ENCODE data around the gene PSTPIP1.

The PSTPIP1 gene

DNA sequence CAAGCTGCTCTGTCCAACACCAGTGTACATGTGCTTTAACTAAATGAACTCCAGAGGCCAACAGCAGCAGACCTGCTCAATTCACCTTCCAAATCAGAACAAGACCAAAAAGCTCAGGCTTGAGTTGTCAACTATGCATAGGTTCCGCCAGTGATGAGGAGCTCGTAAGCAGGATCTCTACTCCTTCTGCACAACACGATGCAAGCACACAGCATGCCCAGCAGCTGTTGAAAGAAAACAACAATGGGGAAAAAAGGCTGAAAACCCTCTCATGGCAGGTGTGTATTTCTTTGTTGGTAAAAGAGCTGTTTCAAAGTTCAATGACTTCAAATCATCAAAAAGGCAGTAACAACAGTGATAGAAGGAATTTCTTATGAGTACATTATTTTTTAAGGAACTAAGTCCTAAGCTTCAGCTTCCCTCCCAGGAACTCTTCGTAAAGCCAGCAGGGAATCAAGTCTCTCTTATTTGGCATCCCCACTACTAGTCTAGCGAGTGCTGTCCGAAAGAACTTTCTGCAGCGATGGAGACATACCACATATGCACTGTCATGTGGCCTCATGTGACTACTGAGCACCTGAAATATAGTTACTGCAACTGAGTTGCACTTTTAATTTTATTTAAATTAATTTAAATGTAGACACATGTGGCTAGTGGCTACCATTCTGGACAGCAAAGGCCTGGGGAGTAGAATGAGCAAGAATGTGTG lies 51.9 kb downstream of the PSTPIP1 start:
- DNase-seq: no peak

DNA sequence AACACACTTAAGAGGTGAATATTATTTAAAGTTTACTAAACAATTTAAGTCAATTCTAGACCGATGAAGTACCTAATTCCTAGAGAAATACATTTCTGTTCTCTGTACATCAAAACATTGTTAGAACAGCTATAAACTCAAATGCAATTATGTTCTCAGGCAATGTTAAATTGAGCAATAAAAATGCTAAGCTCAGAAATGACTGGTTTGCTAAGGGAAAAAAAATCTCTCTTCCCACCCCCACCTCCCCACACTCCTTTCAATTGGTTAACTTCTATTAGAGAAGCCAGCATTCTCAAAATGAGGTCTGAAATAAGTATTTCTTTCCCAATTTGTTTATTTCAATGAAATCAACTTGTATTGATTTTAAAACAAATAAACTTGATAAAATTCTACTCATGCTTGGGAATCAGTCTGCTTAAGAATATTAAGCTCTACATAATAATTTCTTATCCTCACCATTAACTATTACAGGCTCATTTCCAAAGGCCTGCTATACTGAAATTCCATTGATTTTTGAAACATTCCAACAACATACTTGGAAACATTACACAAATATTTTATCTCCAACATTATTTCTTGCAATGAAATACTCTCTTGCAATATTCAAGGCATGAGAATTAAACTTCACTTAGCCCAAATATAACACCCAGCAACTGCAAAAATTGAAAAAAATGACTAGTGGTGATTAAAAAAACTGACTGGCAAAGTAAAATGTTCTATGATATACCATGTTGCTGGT lies 53.4 kb downstream of the PSTPIP1 start:
- DNase-seq: no peak

DNA sequence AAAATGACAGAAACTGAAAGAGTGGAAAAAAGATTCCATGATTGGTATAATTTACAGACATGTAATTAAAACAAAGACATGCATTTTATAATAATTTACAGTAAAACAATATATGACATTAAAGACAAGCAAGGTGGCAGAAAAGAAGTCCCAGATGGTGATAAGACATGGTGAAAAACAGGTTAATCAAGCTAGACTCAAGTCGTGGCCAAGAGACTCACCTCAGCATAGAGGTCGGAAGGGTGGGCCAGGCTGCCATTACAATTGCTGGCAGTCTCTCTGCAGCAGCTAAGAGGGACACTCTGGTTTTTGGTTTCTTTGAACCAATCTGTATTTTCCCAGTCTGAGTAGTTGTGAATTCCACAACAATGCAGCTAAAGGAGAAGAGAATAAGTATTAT lies 57.6 kb downstream of the PSTPIP1 start:
- DNase-seq: no peak

DNA sequence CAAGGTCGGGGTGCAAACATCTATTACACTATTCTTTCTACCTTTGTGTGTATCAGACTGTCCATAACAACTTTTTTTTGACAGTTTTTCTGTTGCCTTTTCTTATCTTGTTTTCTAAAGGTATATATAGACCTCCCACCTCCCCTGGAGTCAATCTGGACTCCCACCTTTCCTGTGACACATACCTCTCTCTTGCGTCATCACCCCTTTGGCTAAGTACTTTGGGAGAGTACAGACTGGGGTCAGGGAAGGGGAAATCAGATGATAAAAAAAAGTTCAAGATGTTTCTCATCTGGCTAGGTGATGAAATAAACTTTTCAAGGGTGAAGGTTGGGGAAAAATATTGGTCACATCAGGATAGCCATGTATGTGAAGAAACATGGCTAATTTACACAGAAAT lies 58.8 kb downstream of the PSTPIP1 start:
- DNase-seq: no peak

DNA sequence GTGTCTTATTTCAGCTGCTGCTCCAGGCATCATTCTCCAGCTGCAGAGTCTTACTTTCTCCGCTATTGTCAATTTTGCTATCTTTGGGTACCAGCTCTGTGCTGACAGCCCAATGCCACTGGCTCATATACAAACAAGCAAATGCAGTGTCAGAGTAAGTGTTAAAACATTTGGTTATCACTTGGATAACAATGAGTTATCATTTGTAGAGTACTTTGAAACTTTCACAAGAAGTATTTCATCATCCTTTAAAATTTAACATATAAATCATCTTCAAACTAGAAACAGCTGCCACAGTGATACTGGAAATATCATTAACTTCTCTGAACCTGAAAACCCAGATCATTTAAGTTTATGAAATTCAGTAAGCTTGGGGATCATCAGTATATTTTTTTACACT lies 62.1 kb downstream of the PSTPIP1 start:
- DNase-seq: no peak

DNA sequence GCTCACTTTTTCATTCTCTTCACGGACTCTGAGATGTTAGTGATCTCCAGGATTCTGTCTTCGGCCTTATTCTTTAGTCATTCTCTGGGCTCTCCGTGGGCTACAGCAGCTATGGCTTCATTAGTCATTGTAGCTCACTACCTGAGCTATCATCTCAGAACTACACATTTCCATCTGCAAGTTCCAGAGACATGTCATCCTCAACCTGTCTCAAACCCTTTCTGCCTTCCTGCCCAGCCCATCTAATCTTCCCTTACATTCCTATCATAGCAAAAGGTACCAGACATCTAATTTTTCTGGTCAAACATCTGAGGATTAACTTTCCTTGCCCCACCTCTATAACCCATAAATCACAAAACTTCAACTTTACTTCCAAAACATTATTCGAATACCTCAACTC lies 62.8 kb downstream of the PSTPIP1 start:
- DNase-seq: no peak

DNA sequence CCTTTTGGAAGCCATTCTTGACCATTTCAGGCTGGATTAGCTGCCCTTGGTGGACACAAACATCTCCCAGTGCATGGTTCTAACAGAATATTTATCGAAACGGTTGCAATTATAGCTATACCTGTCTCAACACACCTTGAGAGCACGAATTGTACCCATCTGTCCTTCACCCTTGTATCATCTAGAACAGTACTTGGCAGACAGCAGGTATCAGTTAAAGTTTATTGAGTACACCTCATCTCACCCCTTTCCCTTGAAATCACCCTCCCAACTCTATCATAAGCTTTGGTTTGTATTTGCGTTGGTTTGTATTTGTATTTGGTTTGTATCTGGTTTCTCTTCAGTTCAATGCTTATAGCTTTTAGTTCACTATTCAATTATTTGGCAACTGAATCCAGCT lies 63.5 kb downstream of the PSTPIP1 start:
- no peak for DNase-seq

DNA sequence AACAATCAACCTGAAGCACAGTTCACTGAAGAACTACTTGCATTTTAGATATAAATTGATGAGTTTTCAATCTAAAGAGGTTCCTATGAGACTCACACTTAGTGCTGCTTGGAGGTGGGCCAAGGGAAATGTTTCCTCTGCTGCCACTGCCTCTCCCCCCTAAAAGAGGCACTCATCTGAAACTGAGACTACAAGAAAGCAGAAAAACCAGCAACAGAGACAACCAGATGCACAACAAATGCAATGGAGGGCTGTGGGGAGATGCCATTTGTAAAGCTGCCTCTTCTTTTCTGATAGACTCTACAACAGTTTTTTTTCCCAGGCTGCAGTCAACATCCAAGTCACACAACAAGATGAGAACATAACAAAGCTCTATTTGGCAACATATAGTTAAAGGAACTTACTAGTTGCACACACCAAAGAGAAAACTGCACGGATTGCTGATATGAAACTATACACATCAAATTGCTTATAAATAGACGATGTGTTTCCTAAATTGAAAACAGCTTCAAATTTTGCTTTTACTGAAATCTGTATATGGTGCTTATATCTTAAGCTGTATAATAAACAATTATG lies 64.9 kb downstream of the PSTPIP1 start:
- DNase-seq: no peak

DNA sequence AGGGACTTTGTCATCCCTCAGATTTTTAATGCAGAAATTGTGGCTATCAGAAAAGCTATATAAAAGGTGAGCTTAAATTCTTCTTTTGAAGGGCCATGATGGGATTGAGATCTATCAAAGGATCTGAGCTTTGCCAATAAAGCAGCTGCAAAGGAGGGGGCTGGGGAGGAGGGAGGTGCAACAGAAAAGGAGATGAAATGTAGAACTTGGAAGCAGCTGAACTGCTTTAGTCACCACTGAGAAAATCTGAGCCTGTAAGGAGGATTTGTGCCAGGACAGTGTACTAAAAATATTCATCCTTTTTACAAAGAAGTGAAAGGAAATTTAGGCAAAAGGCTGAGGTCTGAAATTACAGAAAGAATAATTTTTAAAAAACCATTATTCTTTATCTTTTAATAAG lies 65.6 kb downstream of the PSTPIP1 start:
- DNase-seq: no peak

DNA sequence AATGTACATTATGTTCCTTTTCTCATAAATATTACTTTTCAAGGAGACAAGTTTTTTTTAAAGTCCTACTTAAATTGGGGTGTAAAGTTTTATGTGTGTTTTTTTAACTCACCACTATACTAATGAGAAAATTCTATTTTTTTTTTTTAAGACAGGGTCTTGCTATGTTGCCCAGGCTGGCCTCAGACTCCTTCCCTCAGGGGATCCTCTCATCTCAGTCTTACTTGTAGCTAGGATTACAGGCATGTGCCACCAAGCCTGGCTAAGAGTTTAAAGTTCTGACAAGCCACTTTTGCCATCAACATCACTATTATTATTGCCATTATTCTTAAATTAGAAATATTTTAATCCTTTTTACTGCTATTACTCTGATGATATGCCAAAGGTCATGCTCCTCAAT lies 68.3 kb downstream of the PSTPIP1 start:
- no peak for DNase-seq

DNA sequence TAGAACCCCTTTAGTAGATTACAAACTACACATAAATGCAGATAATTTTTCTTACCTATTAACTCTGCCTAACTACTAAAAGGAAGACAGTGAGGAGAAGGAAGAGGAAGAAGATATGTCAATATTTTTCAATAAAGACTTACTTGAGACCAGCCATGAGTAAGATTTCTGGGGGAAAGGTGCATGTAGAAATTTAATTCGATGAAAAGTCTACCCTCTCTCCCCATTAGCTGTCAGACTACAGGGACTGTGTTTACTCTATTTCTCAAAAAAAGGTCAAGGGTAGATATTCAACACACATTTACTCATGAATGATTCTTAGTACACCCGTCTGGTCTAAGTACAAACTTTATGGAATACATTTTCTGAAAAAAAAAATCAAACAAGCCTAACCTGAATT lies 69.1 kb downstream of the PSTPIP1 start:
- no peak for DNase-seq

DNA sequence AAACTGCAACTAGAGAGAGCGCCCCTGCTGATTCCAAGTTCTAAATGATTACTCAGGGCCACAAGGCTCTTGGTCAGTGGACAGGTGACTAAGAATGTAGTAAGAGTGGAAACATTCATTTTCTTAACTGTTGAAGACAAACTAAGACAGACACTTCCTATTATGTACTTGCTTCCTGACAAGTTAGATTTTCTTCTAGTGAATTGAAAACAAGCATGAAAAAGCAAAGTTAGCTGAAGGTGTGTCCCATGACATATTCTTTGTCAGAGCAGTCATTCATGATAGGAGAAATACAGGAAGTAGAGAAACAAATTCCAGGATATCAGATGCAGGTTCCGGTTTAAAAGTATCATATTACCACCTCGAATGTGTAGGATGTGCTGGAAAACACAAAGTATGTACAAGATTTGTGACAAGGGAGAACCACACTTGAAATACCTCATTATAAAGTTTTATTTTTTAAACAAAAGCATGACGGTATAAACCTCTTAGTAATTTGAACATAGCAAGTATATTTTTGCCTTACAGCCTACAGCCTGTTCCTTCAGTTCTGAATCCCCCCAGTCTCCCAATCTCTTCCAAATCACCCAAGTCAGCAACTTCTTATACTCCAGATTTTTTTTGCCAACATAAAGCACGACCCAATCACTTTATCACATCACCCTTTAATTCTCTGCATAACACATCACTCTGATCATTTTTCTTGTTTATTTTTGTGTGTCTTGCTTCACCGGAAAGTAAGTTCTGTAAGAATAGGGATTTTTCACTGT lies 69.8 kb downstream of the PSTPIP1 start:
- no peak for DNase-seq

DNA sequence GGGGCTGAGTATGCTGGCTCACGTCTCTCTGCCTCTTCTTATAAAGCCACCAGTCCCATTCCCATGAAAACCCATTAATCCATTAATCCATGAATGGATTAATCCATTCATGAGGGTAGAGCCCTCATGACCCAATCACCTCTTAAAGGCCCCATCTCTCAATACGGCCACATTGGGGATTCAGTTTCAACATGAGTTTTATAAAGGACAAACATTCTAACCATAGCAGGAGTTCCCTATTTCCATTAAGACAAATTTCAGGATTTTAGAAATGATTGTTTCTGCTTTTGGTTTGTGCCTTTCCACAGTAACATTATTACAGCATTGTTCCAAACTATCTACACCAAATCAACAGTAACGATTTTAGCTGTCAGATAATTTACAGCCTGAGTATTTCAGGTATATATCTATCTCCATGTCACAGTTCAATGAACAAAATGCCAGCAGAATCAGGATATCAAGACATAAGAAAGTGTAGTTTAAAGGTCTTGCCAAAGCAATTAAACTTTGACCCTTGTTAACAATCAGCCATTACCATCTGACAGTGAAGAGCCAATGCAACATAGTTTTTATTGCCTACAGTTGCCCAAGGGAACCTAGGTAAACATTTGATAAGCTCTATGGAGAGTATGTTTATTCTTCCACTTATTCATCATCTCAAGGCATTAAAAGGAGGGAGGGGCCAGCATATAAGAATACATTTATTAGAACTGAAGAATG lies 72.2 kb downstream of the PSTPIP1 start:
- DNase-seq: no peak

DNA sequence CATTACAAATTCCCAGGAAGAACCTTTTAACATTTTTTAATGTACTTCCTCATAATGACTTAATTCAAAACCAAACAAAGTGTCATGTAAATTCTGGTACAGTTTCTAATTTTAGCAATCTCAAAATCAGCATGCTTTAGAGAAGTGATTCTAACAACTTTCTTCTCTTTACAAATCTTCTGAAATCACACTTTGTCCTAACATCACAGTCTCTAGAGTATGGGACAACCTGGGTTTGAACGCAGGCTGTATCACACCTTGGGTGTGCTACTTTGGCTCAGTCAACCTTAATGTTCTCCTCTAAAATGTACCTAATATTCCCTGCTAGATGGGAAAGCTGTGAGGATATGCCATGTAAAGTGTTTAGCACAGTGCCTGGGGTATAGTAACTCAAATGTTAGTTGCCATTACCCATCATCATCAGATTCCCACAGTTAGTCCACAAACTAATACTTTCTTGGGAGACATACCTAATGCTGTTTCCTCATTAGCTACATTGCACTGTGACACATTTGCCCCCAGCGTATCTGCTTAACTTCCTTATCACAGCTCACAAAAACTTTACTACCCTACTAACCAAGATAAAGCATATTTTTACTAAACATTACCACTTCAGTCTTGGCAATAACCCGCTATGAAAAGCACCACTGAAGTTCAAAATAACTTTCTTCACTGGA lies 72.9 kb downstream of the PSTPIP1 start:
- DNase-seq: no peak

DNA sequence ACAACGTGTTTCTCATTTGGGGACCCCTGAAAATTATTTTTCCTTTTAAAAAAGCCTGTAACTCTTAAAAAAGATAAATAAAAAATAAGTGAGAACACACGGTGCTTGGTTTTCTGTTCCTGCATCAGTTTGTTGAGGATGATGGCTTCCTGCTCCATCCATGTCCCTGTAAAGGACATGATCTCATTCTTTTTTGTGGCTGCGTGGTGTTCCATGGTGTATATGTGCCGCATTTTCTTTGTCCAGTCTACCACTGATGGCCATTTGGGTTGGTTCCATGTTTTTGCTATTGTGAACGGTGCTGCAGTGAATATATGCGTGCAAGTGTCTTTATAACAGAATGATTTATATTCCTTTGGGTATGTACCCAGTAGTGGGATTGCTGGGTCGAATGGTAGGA lies 73.7 kb downstream of the PSTPIP1 start:
- DNase-seq: no peak

DNA sequence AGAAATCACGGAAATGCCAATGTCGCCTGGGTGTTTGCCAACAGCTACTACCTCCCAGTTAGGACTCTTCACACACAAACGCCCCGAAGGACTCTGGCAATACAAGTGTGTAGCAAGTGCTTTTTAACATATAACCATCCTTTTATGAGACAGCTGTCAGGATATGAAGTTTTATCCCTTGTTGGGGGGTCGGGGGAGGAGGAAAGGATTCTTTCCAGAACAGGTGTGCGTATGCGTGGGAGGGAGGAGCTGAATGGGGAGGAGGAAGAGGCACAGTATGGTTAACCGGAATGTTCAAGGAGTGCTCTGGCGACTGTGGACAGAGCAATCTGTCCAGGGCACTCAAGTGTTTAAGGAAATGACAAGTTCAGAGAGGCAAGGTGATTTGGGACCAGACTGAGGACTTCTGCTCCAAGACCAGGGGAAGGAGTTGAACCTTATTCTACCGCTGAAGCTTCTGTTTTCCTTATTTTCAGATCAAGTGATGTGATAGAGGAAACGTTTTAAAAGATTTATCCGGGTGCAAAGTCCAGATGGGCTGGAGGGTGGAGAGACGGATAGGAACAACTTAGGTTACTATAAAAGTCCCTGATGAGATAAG lies 74.7 kb downstream of the PSTPIP1 start:
- DNase-seq: no peak

DNA sequence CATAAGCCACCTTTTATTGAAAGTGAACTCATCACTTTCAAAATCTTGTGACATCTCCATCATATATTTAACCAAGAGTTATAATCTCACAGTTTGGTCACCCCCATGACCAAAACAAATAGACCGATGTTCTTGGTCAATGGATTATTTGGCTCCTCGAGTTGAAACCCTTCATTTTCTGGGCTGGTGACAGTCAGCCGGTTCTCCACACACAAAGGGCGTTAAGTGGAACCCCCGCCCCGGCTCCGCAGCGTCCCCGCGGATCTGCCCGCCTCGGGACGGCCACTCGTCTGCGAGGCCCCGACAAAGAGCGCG lies 75.2 kb downstream of the PSTPIP1 start:
- no peak for DNase-seq

DNA sequence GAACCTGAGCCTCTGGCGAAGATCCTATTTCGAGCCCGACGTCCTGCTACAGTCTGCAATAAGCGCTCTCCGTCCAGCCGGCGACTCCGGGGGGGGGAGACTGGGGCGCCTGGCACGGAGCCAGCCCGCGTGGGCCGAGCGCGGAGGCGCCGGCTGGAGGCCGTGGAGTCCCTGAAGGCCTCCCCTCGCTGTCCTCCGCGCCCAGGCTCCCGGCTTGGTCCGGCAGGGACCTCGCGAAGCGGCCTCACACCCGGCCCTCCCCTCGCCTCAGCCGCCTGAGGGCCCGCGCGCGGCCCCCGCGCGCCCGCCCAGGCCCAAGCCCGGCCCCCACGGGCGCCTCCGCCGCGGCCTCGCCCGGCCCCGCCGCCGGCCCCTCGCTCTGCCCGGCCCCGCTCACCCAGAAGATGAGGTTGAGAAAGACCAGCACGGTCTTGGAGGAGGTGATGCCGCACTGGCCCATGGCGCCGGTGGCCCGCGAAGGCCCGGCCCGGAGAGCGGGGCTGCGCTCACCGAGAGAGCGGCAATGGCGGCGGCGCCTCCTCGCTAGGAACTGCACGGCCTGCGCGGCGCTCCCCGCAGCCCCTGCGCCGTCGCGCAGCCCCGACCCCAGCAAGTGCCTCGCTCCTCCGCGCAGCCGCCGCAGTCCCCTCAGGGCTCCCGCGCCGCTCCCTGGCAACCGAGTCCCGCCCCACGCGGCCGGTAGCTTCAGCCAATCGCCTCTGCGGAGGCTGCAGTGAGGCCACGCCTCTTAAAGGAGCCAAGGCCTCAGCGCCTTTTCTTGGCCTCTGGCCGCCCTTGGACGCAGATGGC lies 75.8 kb downstream of the PSTPIP1 start, which contains the start of gene TSPAN3:
TSPAN3 (minus strand) TSS at position 615 of the 810 bp plus-strand sequence; CDS start at position 460, 155 bp downstream.
- DNase-seq: peak; percentile 76

DNA sequence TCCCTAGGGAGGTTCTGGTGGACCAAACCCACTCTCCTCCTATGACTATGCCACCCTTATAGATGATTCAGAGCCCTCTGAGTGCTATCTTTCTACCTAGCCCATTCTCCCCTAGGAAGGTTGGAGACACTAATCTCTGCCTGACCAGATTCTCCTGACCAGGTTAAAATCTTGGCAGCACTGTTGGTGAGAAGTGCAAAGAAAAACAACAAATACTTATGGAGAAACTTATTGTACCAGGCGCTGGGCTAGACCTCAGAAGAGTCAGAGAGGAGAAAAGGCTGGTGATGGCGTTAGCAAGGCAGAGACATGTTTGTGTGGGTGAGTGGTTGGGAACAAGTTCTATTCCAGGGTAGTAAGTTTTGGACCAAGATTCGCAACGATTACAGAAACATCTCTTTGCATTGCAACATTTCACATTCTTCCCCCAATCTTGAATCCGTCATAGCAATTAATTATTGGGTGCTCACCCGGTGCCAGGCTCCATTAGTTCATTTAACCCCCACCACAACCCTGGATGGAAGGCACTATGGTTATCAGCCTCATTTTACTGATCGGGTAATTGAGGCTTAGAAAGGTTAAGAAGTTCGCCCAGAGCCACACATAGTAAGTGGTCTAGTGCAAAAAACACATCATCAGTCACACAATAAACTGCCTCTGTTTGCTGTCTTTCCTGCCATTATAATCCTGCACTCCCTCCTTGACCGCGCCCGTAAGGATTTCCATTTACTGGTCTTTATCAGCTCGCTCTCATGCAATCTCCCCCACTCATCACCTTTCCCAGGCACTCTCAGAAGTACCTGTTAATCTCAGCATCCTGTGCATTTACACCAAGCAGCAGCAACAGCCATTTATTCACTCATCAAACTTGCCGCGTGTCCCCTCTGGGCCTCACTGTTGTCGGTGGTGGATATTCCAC lies 76.6 kb downstream of the PSTPIP1 start:
- no peak for DNase-seq

DNA sequence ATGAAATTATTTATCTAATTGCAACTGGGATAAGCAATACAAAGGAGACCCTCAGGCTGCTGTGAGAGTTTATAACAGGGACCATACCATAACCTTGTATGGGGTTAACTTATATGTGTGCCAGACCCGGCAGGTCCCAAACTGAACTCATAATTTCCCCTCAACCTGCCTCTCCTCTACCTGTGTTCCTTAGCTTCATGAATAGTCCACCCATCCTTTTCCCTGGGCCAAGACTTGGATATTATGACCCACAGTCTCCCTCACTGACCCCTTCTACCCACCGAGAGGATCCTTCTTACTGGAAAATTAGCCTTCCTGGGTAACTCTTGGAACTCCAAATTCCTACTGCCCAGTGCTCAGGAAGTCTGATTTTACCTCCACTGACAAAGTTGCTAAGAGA lies 79.4 kb downstream of the PSTPIP1 start:
- no peak for DNase-seq
